GM03348 (cell line): ENCODE data around the gene TCERG1L.
"Not testable (repeated sequence)": the region's sequence is repeated elsewhere in the genome, so short reads cannot be mapped to it uniquely, and the experiment has no call there.

Experiments
- DNase-seq: peaks from one replicate; pipeline ENCODE4 v3.0.0; 2012; ENCODE audit warnings: low spot score

The TCERG1L gene

DNA sequence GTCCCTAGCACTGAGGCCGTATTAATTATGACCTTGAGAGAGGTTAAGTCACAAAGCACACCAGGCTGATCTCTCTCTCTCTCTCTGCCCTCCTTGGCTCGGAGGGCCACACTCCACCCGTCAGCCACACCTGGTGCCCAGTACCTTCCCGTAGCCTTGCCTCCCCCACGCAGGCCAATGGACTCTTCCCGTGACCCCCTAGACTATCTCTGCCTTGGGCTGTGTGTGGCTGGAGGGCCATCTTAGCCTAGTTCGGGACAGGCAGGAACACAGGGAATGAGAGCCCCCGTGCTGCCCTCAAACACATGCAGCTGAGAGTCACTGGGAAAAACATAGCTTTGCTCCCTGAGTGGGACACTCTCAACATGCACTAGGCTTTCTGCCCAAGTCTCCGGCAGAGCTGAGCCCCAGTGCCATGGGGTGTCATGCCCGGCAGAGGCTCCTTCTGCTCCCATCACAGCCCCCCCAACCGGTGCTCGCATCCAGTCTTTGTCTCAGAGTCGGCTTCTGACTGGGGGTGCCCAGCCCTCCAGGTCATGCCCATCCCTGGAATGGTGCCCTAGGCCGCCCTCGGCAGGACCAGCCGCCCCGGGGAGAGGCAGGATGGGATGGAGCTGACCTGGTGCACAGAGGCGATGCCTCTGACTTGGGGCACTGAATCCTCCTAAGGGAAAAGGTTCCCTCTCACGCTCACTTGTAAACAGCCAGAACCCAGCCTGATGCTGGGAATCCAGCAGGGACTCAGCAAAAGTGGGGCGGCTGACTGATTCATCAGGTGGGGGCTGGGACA is 63.0 kb downstream of the TCERG1L start:
- no peak for DNase-seq

DNA sequence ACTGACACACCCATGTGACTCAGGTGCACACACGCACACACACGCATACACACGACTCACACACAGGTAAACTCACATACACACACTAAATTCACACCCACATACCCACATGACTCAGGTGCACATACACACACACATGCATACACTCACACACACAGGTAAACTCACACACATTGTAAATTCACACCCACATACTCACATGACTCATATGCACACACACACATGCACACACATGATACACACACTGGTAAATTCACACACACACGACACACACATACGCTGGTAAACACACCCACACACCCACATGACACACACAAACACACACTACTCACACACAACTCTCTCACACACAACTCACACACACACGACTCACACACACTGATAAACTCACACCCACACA is 63.6 kb downstream of the TCERG1L start:
- DNase-seq, result no peak

DNA sequence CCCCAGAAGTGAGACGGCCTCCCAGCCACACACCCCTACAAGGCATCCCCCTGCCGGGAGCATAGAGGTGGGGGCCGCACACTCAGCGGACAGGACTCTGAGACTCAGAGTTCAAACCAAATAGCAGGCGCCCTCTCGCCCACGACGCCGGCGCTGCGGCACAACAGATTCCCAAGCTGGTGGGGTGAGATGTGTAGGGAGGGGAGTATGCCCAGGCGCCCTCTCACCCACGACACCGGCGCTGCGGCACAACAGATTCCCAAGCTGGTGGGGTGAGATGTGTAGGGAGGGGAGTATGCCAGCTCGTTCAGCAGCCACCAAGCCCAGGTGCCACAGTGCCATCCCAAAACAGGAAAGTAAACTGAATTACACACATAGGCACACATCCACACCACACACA is 64.7 kb downstream of the TCERG1L start:
- no peak for DNase-seq

DNA sequence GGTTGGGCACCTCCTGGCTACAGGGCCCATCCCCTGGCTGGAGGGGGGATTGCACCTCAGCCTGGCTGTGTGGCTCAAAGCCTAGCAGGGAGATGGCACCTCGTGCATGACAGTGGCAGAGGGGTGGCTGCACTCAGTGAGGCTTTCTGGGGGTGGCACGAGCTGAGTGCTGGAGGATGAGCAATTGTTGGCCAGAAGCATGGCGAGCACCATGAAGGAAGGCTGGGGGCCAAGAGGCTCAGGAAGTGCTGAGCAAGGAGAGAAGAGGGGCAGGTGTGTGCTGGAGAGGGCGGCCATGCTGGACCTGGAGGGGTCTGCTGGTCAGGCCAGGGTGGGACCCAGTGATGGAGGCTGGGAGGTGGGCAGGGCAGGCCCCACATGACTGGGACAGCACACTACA is 65.4 kb downstream of the TCERG1L start:
- no peak for DNase-seq

DNA sequence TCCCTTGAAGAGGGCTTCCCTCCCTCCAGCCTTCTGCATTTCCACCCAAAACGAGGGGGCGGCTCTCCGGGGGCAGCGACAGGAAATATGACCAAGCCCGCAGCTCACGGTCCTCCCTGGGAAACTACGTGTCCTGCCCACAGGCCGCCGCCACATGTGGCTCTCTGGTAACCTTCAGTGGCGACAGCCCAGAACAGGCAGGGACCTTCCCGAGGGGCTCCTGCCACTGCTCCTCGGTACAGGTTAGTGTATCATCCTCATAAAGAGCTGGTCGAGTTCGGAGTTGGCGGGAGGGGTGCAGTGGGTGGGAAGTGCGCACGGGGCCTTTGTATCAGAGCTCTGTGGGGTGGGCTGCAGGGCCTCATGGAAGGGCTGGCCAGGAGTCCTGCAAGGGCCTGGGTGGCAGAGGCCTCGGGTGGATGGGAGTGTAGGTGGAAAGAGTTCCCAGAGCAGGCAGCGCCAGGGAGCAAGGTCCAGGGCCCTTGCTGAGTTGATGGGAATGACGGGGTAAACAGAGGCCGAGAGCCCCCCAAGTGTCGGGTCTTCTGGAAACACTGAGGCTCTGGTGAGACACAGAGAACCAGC is 66.0 kb downstream of the TCERG1L start:
- no peak for DNase-seq

DNA sequence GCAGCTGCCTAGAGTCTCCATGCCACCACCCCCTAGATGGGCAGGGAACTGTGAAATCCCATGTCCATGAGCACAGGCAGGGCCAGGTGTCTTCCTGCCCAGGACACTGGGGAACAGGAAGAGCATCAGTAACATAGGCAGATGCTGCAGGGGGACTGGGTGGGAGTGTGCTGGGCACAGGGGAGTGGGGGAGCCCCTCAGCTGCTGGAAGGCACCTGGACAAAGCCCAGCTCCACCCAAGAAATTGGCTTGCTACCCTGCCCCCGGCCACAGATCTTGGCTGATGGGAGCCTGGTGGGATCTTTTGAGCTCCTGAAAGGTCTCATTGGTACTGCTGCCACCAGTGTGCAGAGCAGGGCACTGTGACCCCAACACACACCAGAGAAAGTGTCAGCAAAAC is 66.7 kb downstream of the TCERG1L start:
- DNase-seq, result no peak

DNA sequence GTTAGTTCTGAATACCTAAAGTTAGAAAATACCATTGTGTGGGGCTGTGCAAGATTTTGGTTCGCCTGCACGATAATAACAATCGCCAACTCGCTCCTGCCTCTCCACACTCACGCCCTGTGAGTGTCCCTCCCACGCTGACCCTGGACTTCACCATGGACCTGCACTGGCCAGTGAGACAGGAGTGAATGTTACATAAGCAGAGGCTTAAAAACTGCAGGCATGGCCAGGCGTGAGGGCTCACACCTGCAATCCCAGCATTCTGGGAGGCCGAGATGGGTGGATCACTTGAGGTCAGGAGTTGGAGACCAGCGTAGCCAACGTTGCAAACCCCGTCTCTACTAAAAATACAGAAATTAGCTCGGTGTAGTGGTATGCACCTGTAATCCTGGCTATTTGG is 68.4 kb downstream of the TCERG1L start:
- no peak for DNase-seq

DNA sequence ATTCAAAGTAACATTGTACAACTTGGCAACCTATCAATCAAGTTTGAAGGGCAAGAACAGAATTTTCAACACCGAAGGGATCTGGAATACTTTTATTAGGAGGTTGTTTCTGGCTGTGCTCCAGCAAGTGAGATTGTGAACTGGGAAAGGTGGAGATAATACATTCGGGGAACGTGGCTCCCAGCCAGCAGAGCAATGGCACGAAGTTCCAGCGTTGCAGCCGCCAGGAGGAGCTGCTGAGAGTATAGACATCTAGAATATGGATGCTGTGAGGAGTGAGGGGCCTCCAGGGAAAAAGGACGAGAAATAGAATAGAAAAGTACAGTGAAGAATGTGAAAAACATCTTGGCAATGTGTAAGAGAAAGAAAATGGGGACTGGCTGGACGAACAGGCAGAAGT is 69.5 kb downstream of the TCERG1L start:
- DNase-seq, result no peak

DNA sequence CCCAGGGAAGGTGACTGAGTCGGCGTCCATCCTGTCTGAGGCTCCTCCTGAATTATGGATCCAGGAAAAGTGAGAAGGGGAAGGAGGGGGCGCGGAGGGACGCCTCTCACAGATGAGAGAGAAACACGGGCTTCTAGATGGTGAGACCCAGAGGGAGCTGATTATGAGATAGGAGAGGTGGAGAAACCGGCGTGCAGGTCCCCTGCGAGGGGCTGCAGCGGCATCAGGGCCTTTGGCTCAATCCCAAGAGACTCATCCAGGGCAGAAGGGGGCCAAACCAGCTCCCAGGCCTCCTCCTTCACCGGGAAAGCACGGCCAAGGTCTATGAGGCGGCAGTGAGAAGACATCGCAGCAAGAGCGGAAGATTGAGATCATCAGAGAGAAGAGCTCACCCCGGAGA is 70.8 kb downstream of the TCERG1L start:
- no peak for DNase-seq

DNA sequence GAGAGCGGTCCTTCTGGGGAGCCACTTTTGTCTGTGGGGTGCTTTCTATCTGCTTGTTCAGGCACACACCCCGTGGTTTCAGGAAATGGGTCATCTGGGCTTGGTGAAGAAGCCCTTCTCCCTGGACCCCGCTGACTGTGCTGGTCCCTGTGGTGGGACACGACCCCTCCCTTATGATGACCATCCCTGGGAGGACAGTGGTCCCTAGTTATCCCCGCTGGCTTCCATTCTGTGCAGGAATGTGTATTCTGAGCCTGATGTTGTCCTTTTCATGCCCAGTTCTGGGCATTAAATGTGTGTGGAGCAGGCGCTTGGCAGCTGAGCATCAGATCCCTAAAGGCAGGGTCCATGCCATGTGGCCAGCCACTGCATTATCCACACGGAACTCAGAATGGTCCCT is 71.6 kb downstream of the TCERG1L start:
- DNase-seq, result no peak

DNA sequence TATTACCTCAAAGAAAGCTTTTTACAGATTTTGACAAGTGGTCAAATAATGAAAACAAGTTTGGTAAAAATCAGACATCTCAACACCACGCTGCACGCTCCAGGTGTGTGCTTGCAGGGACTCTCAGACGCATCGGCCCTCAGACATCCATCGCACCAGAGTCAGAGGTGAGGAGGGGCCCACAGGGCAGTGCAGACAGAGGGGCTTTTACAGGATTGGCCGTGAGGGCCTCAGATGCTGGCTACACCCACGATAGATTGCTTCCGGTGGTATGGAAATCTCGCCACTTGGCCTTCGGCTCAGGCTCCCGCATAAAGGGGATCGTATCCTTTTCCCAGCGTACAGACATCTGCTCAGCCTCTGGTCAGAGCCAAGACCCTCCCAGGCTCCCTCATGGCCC is 72.1 kb downstream of the TCERG1L start:
- no peak for DNase-seq

DNA sequence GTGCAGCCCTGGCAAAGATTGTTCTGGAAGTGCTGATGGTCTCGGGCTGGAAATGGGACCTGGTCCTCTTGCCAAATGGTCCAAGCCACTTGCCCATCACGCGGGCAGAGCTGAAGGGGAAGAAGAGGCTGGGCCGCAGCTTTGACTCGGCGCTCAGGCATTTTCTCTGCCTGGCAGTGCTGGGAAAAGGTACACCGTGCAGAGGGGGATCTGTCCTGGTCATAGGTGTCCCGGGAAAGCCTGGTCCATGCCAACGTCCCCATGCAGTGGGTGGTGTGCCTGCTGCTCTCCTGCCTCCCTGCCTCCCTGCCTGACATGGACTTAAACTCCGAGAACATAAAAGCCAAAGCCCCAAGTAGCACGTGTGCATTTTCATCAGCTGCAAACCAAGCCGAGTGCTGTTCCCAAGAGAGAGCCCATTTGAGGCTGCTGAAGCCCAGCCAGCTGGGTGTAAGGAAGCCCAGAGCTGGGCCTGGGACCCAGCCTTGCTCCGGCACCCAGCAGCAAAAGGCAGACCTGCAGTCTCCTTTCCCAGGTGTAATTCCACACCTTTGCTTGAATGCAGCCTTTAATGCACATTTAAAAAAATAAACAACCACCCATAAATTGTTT is 72.7 kb downstream of the TCERG1L start:
- DNase-seq, result no peak

DNA sequence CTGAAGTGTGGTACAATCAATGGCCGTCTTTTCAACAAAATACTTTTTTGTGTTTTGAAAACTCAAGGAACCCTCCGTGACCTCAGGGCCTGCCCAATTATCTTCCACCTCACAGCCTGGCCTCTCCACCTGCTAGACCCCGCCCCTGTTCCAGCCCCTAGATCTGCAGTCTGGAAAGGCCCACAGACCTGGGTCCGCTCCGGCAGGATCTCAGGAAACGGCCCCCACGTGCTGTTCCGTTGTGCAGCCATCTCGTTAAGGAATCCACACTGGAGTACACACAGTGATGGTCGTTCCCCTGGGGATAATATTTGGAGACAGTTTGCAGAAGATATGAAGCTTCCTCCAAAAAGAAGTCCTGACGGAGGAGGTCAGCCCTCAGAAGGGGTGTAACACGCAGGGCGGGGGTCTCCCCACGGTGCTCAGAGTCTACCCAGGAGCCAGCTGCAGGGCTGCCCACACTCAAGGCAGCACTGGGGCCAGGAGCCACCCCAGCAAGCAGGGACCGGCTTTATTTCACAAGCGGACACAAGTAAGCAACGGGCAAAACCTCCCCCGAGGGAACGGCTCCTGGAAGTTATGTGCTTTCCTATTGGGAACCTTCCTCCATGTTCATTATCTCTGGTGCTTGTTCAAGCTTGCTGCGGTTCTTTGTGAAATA is 73.4 kb downstream of the TCERG1L start:
- no peak for DNase-seq

DNA sequence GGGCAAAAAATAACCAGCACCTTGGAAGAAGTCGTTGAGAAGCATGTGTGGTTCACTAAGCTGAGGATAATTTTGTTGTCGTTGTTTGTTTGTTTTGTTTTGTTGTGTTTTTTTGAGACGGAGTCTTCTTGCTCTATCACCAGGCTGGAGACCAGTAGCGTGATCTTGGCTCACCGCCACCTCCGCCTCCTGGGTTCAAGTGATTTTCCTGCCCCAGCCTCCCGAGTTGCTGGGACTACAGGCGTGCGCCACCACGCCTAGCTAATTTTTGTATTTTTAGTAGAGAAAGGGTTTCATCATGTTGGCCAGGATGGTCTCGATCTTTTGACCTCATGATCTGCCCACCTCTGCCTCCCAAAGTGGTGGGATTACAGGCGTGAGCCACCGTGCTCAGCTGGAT is 76.9 kb downstream of the TCERG1L start:
- not testable (repeated sequence) for DNase-seq

DNA sequence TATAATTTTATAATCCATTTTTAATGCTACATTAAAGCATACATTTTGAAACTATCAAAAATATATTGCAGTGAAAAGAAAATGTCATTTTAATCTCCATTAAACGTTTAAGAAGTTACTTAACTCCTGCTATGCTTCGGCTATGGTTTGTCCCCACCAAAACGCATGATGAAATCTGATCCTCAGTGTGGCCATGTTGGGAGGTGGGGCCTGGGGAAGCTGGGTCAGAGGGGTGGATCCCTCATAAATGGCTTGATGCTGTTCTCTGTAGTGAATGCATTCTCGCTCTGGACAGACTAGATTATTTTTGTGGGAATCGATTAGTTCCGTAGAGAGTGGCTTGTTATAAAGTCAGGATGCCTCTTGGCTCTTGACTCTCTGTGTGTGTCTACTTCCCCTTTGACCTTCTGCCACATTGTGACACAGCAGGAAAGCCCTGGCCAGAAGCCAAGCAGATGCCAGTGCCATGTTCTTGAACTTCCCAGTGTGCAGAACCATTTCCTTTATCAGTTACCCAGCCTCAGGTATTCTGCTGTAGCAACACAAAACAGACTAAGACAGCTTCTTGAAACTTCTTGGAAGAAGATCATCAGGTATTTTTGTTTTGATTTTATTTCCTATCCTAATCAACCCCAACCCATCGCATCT is 77.8 kb downstream of the TCERG1L start:
- no peak for DNase-seq

DNA sequence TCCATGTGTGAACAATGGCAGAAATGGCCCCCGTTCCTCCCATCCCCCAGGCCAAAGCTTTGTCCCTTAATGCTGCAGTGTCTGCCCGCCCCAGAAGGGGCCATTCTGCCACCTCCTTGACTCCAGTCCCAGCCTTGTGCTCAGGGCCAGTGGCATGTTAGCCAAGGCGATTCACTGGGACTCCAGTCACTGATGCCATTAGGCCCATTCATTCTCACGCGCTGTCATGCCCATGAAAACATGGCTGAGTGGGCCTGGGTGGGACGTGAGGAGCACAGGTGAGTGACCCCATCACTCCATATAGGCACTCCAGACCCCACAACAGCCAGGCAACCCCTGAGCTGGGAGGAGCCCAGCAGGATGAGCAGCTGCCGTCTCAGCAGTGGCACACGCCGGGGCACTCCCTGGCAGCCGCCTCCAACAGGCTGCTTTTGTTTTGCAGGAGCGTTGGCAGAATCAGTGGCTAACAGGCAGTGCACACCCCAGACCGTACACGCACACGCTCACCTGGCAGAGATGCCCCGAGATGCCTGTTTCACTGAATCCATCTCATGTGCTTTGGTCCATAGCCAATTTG is 79.5 kb downstream of the TCERG1L start:
- no peak for DNase-seq

DNA sequence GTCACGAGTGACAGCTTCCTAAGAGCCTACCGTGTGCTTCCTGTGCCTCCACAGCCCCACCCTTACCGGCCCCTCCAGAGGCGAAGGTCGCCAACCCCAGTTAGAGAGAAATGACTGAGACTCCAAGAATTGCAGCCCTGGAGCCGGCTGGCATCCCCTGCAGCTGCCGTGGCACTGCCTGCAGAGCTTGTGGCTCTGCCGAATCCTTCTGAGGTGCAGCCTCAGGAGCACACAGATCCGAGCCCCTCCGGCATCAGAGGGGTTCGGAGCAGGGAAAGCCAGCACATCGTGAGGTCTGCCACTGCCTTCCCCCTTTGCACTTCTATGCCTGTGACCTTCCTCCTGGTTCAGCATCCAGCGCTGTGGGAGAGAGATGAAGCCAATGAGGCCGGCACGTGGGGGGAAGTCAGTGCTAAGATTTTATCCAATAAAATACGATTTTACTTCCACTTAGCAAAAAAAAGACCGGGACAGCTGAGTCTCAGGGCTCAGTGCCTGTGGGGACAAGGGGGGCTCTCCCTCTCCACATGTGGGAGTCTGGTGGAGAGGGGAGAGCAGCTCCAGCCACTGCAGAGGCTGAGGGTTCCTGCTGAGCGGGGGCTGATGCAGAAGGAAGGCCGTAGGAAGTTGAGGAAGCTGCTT is 80.1 kb downstream of the TCERG1L start:
- DNase-seq, result no peak

DNA sequence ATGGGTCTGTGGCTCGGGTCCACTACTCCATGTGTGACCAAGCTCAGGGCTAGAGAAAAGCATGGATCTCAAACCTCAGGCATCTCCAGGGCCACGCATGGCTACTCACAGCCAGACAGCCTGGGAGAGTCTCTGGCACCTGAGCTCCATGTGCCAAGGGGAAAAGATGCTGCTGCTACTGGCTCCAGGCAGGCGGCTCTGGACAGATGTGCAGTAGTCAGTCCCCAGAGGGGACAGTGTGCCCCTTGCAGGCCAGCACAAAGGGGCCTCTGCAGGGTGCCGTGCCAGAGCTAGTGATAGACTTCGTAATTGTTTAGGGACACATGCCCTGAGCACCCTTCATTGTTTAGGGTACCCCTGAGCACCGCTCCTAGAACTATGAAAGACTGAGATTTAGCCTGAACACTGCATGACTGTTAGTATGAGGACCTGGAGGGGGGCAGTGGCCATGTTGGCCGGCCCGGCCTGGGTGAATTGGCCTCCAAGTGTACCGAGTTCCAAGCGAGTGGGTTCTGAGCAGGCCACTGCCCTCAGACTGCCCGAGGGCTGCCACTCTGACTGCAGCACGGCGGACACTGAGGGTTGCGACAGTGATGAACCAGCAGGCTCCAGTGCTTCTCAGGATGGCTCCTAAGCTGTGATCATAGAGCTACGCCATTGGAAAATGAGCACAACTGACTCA is 80.7 kb downstream of the TCERG1L start:
- no peak for DNase-seq

DNA sequence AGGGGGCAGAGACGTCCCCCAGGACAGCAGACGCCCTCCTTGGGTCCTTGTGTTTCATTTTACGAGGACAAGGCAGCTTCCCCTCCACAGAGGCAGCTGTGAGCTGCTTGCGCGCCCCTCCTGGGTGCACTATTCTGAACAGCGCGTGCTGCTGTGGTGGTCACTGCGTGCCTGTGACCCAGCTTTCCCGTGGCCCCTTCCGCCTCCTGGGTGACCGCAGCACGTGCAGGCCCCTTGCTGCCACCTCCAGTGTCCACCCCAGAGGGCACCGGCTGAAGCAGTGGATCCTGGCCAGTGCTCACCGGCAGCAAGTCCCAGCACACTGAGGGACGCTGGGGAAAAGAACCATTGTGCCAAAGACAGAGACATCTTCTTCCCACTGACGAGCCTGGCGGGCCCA is 81.4 kb downstream of the TCERG1L start:
- DNase-seq, result no peak

DNA sequence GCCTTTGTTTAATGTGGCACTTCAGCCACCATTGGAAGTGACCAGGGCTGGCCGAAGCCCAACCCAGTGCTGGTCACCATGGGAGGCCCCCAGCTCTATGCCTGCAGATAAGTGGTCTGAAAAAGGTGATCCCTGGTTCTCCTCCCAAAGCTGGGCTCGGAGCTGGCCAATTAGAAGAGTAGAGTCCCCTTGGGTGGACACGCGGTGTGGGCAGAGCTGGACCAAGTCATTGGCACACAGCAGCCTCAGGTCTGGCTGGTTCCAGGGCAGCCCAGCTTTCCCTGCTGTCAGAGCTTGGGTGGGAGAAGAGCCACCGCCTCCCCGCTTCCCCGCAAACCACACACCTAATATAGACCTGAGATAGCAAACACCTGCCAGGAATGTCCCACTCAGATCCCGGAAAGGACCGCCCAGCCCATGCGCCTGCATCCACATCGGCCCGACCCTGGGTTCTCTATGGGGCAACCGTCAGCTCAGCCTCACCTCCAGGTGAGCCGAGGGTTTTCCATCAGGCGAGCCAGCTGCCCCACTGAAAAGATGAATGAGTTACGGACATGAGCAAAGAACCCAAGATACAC is 84.3 kb downstream of the TCERG1L start:
- DNase-seq, result no peak
